Measurements from ENCODE around the gene RTN3. TPM values are rescaled to one million over a fixed set of nuclear protein-coding genes. Genes with fewer than 3 reads are reported as not detected.
"Not testable (repeated sequence)": the region's sequence is repeated elsewhere in the genome, so short reads cannot be mapped to it uniquely, and the experiment has no call there.

The RTN3 gene
- total and polyA plus RNA-seq, 8 donors, result 95.3 to 145 (median 115) TPM

DNA sequence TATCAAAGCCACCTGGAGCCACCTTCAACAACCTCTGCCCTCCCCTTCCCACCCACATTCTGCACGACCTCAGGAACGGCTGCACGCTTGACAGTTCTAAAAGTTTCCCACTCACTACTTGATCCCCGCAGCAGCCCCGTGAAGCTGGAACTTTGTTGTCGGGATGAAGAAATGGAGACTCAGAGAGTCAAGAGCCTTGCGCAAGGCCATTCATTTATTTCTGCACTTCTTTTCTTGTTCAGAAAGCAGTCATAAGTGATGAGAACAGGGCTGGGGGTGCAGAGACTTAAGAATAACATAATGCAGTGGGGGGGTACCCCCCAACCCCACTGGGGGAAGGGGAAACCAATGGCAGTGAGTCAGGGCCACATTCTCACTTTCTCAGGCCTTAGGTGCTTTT lies 89.5 kb downstream of the RTN3 start:
- Histone ChIP-seq H3K9me3 (no peaks in the 10 kb centered on the region), H3K36me3 (no peaks in the 10 kb centered on the region), H3K27ac (no peak overlapping the region), H3K27me3 (peaks cover 0 to 31% of the 10 kb centered on the region in 2 donors), H3K4me1 (peaks cover 4 to 36% of the 10 kb centered on the region in 2 donors), H3K4me3 (no peak overlapping the region)
- no peak for DNase-seq
- no peak for ATAC-seq
- intact Hi-C loops (cut with DNase I), result no loop called here
- TF ChIP-seq, protein P1, sequence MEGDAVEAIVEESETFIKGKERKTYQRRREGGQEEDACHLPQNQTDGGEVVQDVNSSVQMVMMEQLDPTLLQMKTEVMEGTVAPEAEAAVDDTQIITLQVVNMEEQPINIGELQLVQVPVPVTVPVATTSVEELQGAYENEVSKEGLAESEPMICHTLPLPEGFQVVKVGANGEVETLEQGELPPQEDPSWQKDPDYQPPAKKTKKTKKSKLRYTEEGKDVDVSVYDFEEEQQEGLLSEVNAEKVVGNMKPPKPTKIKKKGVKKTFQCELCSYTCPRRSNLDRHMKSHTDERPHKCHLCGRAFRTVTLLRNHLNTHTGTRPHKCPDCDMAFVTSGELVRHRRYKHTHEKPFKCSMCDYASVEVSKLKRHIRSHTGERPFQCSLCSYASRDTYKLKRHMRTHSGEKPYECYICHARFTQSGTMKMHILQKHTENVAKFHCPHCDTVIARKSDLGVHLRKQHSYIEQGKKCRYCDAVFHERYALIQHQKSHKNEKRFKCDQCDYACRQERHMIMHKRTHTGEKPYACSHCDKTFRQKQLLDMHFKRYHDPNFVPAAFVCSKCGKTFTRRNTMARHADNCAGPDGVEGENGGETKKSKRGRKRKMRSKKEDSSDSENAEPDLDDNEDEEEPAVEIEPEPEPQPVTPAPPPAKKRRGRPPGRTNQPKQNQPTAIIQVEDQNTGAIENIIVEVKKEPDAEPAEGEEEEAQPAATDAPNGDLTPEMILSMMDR (IDR thresholded peaks at IDR 0.05), result no peak

DNA sequence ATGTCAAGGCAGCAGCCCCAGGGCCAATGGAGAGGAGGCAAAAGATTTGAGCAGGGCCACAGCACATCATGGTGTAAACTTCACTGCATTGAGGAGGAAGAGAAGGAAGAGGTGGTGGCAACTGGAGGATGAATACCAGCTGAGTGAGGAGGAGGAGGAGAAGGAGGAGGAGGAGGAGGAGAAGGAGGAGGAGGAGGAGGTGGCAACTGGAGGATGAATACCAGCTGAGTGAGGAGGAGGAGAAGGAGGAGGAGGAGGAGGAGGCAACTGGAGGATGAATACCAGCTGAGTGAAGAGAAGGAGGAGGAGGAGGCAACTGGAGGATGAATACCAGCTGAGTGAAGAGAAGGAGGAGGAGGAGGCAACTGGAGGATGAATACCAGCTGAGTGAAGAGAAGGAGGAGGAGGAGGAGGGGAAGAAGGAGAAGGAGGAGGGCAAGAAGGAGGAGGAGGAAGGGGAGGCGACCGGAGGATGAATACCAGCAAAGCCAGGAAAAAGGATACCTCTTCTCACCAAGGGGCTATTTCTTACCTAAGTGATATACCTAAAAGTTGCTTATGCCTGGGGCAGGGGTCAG lies 90.5 kb downstream of the RTN3 start:
- Histone ChIP-seq H3K27me3 (peaks cover 0 to 31% of the 10 kb centered on the region in 2 donors), H3K4me1 (peaks cover under 1 to 29% of the 10 kb centered on the region in 2 donors)
- H3K4me3 ChIP-seq; ATAC-seq; H3K36me3 ChIP-seq; H3K9me3 ChIP-seq; intact Hi-C loops (cut with DNase I); DNase-seq; H3K27ac ChIP-seq: not testable (repeated sequence)

DNA sequence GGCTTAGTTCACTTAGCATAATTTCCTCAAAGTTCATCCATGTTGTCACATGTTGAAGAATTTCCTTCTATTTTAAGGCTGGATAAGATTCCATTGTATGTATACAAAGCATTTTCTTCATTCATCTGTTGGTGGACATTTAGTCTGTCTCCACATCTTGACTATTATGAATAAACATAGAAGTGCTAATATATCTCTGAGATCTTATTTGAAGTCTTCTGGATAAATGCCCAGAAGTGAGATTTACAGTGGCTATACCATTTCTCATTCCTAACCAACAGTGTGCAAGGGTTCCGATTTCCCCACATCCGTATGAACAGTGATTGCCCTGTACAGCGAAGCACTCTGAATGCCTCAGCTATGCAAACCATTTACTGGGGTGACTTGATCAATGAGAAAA lies 93.9 kb downstream of the RTN3 start:
- TF ChIP-seq, protein P1 (IDR thresholded peaks at IDR 0.05), result no peak
- intact Hi-C loops (cut with DNase I), result no loop called here
- no peak for DNase-seq

DNA sequence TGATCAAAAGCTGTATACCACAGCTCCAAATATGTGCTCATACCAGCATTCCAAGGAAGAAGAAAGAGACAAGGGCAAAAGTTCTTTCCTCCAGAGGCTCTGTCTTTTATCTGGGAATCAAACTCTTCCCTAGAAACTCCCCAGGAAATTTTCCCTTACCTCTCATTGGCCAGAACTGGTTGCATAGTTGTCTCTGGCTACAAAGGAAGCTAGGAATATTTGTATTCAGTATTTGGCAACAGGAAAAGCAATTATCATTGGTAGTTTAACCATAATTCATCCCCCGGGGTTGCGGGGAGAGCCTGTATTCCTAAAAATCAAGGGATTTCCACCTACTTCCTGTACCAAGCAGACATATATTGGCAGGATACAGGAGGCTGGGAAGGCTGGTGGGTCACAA lies 97.7 kb downstream of the RTN3 start:
- Histone ChIP-seq H3K36me3 (no peaks in the 10 kb centered on the region), H3K9me3 (no peaks in the 10 kb centered on the region), H3K27ac (no peak overlapping the region), H3K4me1 (no peaks in the 10 kb centered on the region), H3K27me3 (no peaks in the 10 kb centered on the region), H3K4me3 (no peak overlapping the region)
- DNase-seq, result no peak
- ATAC-seq, result no peak
- intact Hi-C loops (cut with DNase I), result no loop called here
- TF ChIP-seq, protein P1 (IDR thresholded peaks at IDR 0.05), result no peak

More for the DNA sequence above, 93.9 kb downstream of the RTN3 start:
- H3K36me3 ChIP-seq, result no peaks in the 10 kb centered on the region
- no peak overlapping the region for H3K4me3 ChIP-seq
- peaks cover 0 to 5% of the 10 kb centered on the region in 2 donors for H3K4me1 ChIP-seq
- no peak overlapping the region for H3K27ac ChIP-seq
- peaks cover 0 to 14% of the 10 kb centered on the region in 2 donors for H3K27me3 ChIP-seq
- H3K9me3 ChIP-seq, result no peaks in the 10 kb centered on the region
- ATAC-seq, result no peak

DNA sequence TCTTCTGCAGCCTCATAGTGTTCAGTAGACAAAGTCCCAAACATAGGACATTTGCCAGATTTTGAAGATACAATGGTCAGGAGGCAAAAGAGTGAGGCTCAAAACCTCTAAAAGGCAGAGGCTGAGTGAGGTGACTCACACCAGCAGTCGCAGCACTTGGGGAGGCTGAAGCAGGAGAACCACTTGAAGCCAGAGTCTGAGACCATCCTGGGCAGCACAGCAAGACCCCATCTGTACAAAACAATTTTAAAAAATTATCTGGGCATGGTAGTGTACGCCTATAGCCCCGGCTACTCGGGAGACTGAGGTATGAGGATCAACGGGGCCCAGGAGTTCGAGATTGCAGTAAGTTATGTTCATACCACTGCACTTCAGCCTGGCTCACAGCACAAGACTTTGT lies 101.4 kb downstream of the RTN3 start:
- H3K9me3 ChIP-seq, result no peaks in the 10 kb centered on the region
- no peak overlapping the region for H3K27ac ChIP-seq
- no peaks in the 10 kb centered on the region for H3K4me1 ChIP-seq
- H3K27me3 ChIP-seq, result no peaks in the 10 kb centered on the region
- TF ChIP-seq, protein P1 (IDR thresholded peaks at IDR 0.05), result no peak
- ATAC-seq (no peak), DNase-seq (no peak)
- no peak overlapping the region for H3K4me3 ChIP-seq
- intact Hi-C loops (cut with DNase I), result no loop called here
- no peaks in the 10 kb centered on the region for H3K36me3 ChIP-seq
